IPS-11a (cell line): Measurements from ENCODE around the gene GUCY2F.

Source experiments
- H3K4me3 ChIP-seq: one replicate; pipeline ENCODE4 v1.5.1; 2013; ENCODE audit warnings: low read depth, low read length, control low read depth

GUCY2F gene

DNA sequence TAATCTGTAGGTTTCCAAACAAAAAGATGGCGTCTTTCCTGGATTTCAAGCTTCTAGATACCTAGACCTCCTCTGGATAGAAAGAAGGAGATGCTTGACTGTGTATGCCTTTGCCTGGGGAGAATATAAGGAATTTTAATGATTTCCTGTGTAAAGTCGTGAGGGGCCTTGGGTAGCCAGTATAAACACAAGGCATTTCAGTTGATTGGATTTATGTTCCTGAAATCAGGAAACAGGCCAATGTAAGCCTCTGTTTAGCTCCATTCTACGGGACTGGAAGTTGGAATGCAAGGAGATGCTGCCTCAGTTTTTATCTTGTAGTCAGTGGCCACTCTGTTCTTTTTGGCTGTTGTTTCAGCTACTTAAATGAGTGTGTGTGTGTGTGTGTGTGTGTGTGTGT is 137.2 kb downstream of the GUCY2F start:
- H3K4me3 ChIP-seq, result no peak overlapping the region

DNA sequence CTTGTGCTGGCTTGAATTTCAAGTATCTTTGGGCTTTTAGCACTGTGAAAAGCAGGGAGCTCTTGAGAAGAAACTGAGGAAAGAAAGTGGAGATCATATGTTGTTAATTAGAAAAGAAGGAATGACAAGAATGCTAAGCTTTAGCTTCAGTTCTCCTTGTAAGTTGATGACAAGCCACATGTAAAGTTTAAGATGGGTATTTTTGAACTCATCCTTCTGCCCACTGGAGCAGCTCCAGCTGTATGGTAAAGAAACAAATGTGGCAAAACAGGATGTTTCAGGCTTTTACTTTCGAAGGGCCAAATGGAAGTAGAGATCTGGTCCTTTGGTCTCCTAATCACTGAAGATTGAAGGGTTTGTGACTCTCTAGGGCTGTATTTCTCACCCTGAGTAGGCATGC is 137.8 kb downstream of the GUCY2F start:
- no peak overlapping the region for H3K4me3 ChIP-seq

DNA sequence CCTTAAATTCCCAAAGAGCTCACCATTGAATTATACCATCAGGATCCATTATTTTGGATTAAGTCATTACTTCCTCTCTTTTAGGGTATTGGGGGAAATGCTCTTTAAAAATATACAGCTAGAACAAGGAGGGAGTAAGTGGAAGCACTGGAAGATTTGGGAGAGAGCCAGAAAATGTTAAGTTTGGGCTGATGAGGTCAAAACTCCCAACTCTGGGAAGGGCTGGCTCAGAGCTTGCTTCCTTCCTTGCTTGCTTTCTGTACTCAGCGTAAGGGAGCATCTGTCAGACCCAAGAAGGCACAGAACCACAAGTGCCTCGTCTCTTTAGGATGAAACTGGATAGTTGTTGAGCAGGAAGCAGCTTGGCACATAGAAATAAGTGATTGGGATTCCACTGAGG is 138.2 kb downstream of the GUCY2F start:
- H3K4me3 ChIP-seq, result no peak overlapping the region

DNA sequence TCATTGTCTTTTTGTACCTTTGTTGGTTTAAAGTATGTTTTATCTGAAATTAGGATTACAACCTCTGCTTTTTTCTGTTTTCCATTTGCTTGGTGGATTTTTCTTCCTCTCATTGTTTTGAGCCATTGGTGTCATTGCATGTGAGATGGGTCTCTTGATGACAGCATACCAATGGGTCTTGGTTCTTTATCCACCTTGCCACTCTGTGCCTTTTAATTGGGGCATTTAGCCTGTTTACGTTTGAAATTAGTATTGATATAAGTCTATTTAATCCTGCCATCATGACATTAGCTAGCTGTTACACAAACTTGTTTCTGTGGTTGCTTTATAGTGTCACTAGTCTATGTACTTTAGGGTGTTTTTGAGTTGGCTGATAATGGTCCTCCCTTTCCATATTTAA is 145.7 kb downstream of the GUCY2F start:
- no peak overlapping the region for H3K4me3 ChIP-seq

DNA sequence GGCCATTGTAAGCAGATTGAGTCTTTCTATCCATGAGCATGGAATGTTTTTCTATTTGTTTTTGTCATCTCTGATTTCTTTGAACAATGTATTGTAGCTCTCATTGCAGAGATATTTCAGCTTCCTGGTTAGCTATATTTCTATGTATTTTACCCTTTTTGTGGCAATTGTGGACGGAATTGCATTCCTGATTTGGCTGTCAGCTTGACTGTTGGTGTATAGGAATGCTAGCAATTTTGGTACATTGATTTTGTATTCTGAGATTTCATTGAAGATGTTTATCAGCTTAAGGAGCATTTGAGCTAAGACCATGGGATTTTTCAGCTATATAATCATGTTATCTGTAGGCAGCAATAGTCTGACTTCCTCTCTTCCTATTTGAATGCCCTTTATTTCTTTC is 154.6 kb downstream of the GUCY2F start:
- no peak overlapping the region for H3K4me3 ChIP-seq
